Measurements from ENCODE around the gene BRME1. TPM values are rescaled to one million over a fixed set of nuclear protein-coding genes. Genes with fewer than 3 reads are reported as not detected.

Gene BRME1
- total RNA-seq, 1 donor from 2014 or later = 0.35 TPM

GRCh38 chr19:13896227-13896626, 9.7 kb downstream of the BRME1 start:
- no peak for DNase-seq (ENCODE audit: low spot score)
- intact Hi-C loops (cut with DNase I) = no loop called here

DNA sequence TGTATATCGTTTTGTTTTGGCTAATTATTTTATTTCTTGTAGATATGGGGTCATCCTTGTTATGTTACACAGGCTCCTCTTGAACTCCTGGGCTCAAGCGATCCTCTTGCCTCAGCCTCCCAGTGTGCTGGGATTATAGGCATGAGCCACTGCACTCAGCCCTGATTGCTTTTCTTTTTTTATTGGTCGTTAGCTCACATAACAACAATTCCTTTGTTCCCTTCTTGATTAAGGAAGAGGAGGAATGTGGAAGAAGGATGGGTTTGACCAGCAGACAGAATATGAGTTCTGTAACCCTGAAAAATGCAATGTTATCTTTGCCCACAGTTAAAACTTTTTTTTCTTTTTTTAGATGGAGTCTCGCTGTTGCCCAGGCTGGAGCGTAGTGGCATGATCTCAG, 11.4 kb downstream of the BRME1 start:
- intact Hi-C loops (cut with DNase I) = no loop called here
- DNase-seq (ENCODE audit: low spot score) = no peak

GRCh38 chr19:13892870-13893269, 13.0 kb downstream of the BRME1 start:
- no peak for DNase-seq (ENCODE audit: low spot score)
- intact Hi-C loops (cut with DNase I) = no loop called here

GRCh38 chr19:13890136-13890535, 15.8 kb downstream of the BRME1 start:
- intact Hi-C loops (cut with DNase I) = no loop called here
- DNase-seq (ENCODE audit: low spot score) = no peak

- intact Hi-C loops (cut with DNase I) = loop anchor here (10.0 kb wide), 1 partner anchor 157 kb away; no protein-coding TSS in a partner anchor
- no peak for DNase-seq (ENCODE audit: low spot score)
Measured at GRCh38 chr19:13888281-13888680, 17.6 kb downstream of the BRME1 start.

GRCh38 chr19:13887517-13887916, 18.4 kb downstream of the BRME1 start:
- intact Hi-C loops (cut with DNase I) = loop anchor here (10.0 kb wide), 1 partner anchor 157 kb away; no protein-coding TSS in a partner anchor
- no peak for DNase-seq (ENCODE audit: low spot score)

GRCh38 chr19:13887018-13887436, 18.9 kb downstream of the BRME1 start:
- intact Hi-C loops (cut with DNase I) = loop anchor here (10.0 kb wide), 1 partner anchor 158 kb away; no protein-coding TSS in a partner anchor
- DNase-seq (ENCODE audit: low spot score) = no peak

GRCh38 chr19:13885826-13886365, 20.0 kb downstream of the BRME1 start:
- intact Hi-C loops (cut with DNase I) = loop anchor here (10.0 kb wide), 1 partner anchor 159 kb away; no protein-coding TSS in a partner anchor
- DNase-seq (ENCODE audit: low spot score) = no peak

DNA sequence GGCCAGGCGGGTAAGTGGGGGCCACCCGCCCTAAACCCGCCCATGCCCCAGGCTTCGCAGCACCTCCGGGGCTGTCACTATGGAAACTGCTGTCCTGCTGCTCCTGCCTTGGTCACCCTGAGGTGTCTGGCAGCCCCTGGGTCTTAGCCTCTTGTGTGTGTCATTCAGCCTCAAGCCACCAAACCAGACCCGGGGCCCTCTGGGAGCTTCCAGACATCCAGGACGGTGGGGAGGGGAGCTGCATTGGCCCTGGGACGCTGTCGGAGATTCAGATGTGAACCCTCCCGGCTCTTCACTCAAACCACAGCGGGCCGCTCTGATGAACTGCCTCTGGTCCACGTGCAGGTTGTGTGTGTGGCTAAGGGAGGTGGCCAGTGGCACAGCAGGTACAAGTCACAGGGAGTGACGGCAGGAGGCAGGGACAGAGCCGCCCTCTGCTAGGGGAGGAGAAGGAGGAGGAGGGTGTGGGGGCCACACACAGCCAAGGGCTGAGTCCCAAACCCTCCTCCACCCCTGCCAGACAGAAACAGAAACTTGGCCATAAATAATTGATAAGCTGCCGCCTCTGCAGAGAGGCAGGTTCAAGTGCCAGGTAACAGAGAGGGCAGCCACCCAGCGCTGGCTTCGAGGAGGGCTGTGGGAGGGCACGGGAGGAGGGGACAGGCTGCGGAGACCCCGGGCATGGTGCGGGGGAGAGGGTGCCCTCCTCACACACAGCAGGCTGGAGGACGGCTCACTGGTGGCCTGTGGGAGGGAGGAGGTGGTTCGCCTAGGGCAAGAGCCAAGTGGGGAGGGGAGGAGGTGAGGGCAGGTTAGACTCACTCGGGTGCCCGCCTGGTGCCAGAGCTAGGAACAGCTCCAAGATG, 21.0 kb downstream of the BRME1 start:
- intact Hi-C loops (cut with DNase I) = loop anchor here (5.0 to 10.0 kb wide), 2 partner anchors 160 to 462 kb away; no protein-coding TSS in a partner anchor
- DNase-seq (ENCODE audit: low spot score) = no peak

DNA sequence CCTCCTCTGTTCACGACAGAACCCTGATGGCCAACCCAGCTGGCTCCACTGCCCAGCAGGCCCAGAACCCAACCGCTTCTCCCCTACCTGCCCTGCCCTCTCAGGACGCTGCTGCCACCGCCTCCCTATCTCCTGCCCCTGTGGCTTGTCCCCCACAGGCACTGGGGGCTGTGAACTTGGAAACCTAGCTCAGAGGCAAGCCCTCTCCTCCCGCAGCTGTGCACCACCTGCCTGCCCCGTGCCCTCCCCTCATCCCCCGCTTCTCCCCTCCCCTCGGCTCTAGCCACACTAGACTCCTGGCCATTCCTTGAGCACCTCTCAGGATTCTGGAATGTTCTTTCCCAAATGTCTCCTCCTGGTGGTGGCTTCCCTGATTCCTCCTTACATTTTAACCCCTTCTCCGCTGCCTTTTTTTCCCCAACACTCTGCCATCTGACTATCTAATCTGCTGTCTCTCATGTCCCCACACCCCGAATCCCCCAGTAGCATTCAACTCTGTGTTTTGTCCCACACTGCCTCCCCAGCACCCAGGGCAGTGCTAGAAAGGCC, 22.3 kb downstream of the BRME1 start:
- DNase-seq (ENCODE audit: low spot score) = no peak
- intact Hi-C loops (cut with DNase I) = loop anchor here (5.0 to 10.0 kb wide), 2 partner anchors 161 to 464 kb away; no protein-coding TSS in a partner anchor

- DNase-seq (ENCODE audit: low spot score) = no peak
- intact Hi-C loops (cut with DNase I) = loop anchor here (5.0 to 10.0 kb wide), 2 partner anchors 162 to 464 kb away; no protein-coding TSS in a partner anchor
Measured at GRCh38 chr19:13882836-13883235, 23.1 kb downstream of the BRME1 start.

DNA sequence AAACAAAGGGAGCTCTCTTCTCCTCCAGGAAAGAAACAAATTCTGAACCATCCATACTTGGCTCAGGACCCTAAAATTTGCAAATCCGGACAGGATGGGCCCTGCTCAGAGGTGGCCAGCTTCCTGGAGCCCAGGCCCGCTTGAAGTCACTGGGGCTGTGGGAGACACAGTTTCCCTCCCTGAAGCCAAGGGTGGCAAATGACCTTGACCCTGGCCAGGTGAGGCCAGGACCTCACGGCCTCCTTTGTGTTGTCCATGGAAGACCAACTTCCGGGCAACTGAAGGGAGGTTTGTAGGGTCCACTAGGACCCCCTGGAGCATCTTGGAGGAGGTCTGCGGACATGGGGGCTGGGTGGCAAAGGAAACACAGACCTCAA, 23.5 kb downstream of the BRME1 start:
- intact Hi-C loops (cut with DNase I) = loop anchor here (5.0 to 10.0 kb wide), 2 partner anchors 162 to 465 kb away; no protein-coding TSS in a partner anchor

DNA sequence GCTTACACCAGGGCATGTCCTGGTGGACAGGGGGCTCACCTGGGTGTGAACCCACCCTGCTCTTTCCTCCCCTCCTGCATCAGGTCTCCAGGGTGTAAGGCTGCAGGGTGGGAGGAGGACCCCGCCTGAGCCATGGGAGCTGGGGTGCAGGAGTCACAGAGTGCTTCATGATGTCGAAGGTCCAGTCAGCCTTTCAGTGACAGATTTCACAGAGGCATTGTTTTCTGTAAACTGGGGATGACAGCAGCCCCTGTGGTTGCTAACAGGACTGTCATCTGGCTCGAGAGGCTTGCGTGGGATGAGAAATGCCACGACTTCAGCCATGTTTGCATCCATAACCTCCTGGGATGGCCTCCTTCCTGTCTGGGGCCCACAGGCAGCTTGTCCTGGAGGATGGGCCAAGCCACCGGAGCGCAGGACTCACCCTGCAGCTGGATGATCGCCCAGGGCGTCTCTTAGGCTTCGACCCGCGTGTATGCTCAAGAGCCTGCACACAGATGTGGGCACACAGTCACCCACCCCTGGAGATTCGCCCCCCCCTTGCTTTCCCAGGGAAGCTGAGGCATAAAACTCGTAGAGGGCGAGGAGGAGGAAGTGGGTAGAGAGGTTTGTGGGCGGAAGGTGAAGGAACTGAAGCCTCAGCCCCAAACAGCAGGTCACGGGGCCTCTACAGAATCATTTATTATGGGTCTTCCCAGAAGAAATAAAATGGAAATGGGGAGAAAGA, 24.1 kb downstream of the BRME1 start:
- intact Hi-C loops (cut with DNase I) = loop anchor here (5.0 to 10.0 kb wide), 2 partner anchors 163 to 465 kb away; no protein-coding TSS in a partner anchor
- DNase-seq (ENCODE audit: low spot score) = no peak

More for the DNA sequence above, 23.5 kb downstream of the BRME1 start:
- no peak for DNase-seq (ENCODE audit: low spot score)

GRCh38 chr19:13881251-13881691, 24.6 kb downstream of the BRME1 start:
- DNase-seq (ENCODE audit: low spot score) = no peak
- intact Hi-C loops (cut with DNase I) = loop anchor here (5.0 to 10.0 kb wide), 2 partner anchors 164 to 466 kb away; no protein-coding TSS in a partner anchor

DNA sequence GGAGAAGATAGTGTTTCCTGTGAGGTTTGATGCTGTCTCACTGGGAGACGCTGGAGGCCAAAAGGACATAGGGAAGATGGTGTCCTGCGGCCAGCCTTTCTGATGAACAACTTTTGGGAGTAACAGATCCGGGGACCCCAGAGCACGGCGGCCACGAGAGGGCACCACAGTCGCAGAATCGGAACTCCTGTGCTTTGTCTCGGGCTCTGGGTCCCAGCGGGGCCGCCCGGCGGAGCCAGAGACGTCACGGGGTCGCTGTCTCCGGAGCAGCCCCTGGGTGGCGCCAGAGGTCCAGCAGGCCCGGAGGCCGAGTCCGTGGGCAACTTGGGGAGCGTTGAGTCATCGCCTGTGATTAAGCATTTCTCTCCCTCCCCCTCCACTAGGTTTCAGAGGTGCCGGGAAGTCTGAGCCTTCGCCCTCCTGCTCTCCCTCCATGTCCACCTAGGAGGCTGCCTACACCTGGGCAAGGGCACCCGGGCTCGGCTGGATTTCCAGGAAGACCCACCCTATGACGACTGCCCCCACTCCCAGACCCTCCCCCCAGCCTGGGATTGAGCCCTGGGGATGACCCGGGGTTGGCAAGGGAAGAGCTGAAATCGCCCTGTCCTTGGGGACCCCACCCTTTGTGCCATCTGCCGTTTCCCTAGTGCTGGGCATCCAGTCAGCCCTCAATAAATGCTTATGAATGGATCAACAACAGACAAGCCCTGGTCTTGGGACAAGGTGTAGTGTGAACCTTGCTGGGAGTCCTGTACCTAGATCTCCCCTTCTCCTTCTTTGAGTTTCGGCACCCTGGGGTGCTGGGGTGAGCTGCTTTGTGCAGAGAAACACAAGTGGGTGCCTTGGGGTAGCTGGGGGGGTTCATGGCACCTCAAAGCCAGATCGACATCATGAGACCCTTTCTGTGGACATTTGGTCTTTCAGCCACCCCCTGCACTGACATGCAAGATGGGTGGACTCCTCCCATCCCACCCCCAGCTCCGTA, 25.6 kb downstream of the BRME1 start:
- DNase-seq (ENCODE audit: low spot score) = peak; percentile 99
- intact Hi-C loops (cut with DNase I) = loop anchor here (1.0 to 10.0 kb wide), 3 partner anchors 164 to 467 kb away; partner anchors contain the start of gene MISP3

DNA sequence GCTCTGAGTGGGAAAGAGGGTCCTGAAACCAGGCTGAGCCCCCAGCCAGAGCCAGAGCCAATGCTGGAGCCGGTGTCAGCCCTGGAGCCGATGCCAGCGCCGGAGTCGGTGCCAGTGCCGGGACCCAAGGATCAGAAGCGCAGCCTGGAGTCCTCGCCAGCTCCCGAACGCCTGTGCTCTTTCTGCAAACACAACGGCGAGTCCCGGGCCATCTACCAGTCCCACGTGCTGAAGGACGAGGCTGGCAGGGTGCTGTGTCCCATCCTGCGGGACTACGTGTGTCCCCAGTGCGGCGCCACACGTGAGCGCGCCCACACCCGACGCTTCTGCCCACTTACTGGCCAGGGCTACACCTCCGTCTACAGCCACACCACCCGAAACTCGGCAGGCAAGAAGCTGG, 28.6 kb downstream of the BRME1 start:
- intact Hi-C loops (cut with DNase I) = no loop called here
- no peak for DNase-seq (ENCODE audit: low spot score)

DNA sequence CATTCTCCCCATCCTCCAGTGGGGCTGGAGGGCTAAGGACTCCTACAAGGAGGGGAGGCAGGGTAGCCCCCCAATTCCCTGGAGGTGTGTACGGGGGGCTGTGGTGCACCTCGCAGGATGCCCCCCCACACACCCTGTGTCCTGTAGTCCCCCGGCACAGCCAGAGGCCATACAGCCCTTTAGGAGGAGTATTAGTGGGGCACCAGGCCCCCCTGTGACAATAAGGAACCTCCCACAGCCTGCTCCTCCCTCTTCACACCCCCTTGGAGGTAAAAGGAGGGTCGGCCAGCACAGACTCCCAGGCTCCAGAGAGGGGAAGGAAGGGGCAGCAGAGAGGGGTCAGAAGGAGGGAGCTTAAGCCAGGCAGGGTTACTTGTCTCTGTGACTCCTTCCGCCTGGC, 29.1 kb downstream of the BRME1 start, which contains the start of gene NANOS3:
Gene NANOS3 (plus strand): TSS at position 301 of the 400 bp plus-strand sequence. CDS start 115 bp downstream, outside the sequence.
- no peak for DNase-seq (ENCODE audit: low spot score)
- intact Hi-C loops (cut with DNase I) = no loop called here

DNA sequence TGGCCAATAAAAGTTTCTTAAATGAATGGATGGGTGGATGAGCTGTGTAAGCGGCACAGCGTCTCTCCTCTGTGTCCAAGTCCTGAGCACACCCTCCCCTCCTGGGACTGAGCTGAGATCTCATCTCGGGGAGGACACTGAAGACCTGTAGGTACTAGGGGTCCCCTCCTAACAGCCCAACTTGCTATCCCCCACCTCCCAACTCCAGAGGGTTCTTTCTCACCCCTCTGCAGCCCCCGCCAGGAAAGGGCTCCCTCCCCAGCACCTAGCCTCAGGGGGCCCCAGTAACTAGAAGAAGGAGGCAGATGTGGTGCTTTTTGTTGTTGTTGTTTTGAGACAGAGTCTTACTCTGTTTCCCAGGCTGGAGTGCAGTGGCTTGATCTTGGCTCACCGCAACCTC, 30.1 kb downstream of the BRME1 start:
- intact Hi-C loops (cut with DNase I) = no loop called here
- DNase-seq (ENCODE audit: low spot score) = no peak
